RWPE2 (cell line): ENCODE data around the gene RNASEH2C.
"Not testable (repeated sequence)": the region's sequence is repeated elsewhere in the genome, so short reads cannot be mapped to it uniquely, and the experiment has no call there.

Experiments
- ATAC-seq: fragments of 200-7000 bp; cut with Tn5 transposase; 3 replicates; pipeline ENCODE4 v1.9.1; 2021; ENCODE audit warnings: low read depth
- DNase-seq: peaks from one replicate; pipeline ENCODE4 v3.0.0-alpha.2; 2020; ENCODE audit warnings: low spot score
- H3K27ac ChIP-seq: fragments of 450-650 bp; 2 replicates; pipeline ENCODE4 v1.5.1; 2017; ENCODE audit warnings: mild to moderate bottlenecking; ENCODE audit not compliant: poor library complexity, severe bottlenecking
- H3K27me3 ChIP-seq: fragments of 250-450 bp; sonication (Bioruptor Pico); 2 replicates; pipeline ENCODE4 v1.5.1; 2021; ENCODE audit warnings: mild to moderate bottlenecking, moderate library complexity; ENCODE audit not compliant: insufficient read depth, poor library complexity, severe bottlenecking
- H3K36me3 ChIP-seq: fragments of 250-450 bp; sonication (Bioruptor Pico); 2 replicates; pipeline ENCODE4 v1.5.1; 2020; ENCODE audit warnings: low read depth, mild to moderate bottlenecking, moderate library complexity
- H3K4me1 ChIP-seq: fragments of 250-450 bp; sonication (Bioruptor Pico); 2 replicates; pipeline ENCODE4 v1.5.1; 2021; ENCODE audit warnings: mild to moderate bottlenecking, moderate library complexity; ENCODE audit not compliant: insufficient read depth, poor library complexity, severe bottlenecking
- H3K4me3 ChIP-seq: fragments of 250-450 bp; sonication (Bioruptor Pico); 2 replicates; pipeline ENCODE4 v1.5.1; 2021; ENCODE audit warnings: mild to moderate bottlenecking, moderate library complexity; ENCODE audit not compliant: severe bottlenecking
- H3K9me3 ChIP-seq: fragments of 250-450 bp; sonication (Bioruptor Pico); 2 replicates; pipeline ENCODE4 v1.5.1; 2021; ENCODE audit warnings: mild to moderate bottlenecking, moderate library complexity; ENCODE audit not compliant: severe bottlenecking
- TF ChIP-seq, protein P1 (sequence below): fragments of 450-650 bp; IDR thresholded peaks from one replicate; pipeline ENCODE4 v1.5.1; 2017; ENCODE audit warnings: mild to moderate bottlenecking, moderate library complexity; ENCODE audit not compliant: poor library complexity, severe bottlenecking

RNASEH2C gene

GRCh38 chr11:65720211-65720934 lies at the start of gene RNASEH2C:
TSS of gene RNASEH2C (minus strand) at chr11:65720798. CDS start at chr11:65720758, 40 bp downstream.
- Histone ChIP-seq H3K27ac (peak within 1 kb of the TSS; percentile 30), H3K9me3 (no peaks in the 10 kb centered on the region), H3K4me3 (peak within 1 kb of the TSS; percentile 97), H3K36me3 (peaks cover 36% of the 10 kb centered on the region), H3K27me3 (no peaks in the 10 kb centered on the region), H3K4me1 (no peaks in the 10 kb centered on the region)
- ATAC-seq (peak; percentile 82), DNase-seq (no peak)
- TF ChIP-seq, protein P1, sequence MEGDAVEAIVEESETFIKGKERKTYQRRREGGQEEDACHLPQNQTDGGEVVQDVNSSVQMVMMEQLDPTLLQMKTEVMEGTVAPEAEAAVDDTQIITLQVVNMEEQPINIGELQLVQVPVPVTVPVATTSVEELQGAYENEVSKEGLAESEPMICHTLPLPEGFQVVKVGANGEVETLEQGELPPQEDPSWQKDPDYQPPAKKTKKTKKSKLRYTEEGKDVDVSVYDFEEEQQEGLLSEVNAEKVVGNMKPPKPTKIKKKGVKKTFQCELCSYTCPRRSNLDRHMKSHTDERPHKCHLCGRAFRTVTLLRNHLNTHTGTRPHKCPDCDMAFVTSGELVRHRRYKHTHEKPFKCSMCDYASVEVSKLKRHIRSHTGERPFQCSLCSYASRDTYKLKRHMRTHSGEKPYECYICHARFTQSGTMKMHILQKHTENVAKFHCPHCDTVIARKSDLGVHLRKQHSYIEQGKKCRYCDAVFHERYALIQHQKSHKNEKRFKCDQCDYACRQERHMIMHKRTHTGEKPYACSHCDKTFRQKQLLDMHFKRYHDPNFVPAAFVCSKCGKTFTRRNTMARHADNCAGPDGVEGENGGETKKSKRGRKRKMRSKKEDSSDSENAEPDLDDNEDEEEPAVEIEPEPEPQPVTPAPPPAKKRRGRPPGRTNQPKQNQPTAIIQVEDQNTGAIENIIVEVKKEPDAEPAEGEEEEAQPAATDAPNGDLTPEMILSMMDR, result no peak

GRCh38 chr11:65767806-65768205 lies 47.2 kb upstream of the RNASEH2C start:
- not testable (repeated sequence) for H3K4me3 ChIP-seq, H3K27ac ChIP-seq, H3K9me3 ChIP-seq, H3K27me3 ChIP-seq, ATAC-seq, H3K36me3 ChIP-seq, DNase-seq, H3K4me1 ChIP-seq

- H3K36me3 ChIP-seq, result no peaks in the 10 kb centered on the region
- H3K4me1 ChIP-seq, result no peaks in the 10 kb centered on the region
- no peaks in the 10 kb centered on the region for H3K9me3 ChIP-seq
- TF ChIP-seq, protein P1, result no peak
- no peak overlapping the region for H3K4me3 ChIP-seq
- H3K27ac ChIP-seq, result no peak overlapping the region
- H3K27me3 ChIP-seq, result no peaks in the 10 kb centered on the region
- DNase-seq (no peak), ATAC-seq (no peak)
Measured at GRCh38 chr11:65767406-65767805, 46.8 kb upstream of the RNASEH2C start.

DNA sequence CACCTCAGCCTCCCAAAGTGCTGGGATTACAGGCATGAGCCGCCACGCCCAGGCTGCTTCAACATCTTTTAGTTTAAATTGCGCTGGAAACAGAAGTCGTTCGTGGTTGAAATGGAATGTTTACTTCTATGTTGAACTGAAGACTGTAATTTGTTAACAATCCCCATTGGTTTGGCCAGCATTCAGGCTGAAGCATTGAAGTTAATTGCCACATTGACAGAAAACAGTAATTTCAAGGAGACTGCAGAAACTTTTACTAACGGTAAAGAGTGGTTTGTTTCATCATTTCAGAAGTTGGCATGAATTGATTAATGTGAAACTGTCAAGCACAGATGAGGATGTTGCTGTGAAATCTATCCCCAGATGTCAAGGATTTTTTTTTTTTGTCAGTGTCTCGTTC lies 45.9 kb upstream of the RNASEH2C start:
- TF ChIP-seq, protein P1, result no peak
- Histone ChIP-seq H3K36me3 (no peaks in the 10 kb centered on the region), H3K27ac (no peak overlapping the region), H3K4me3 (no peak overlapping the region), H3K27me3 (no peaks in the 10 kb centered on the region), H3K9me3 (no peaks in the 10 kb centered on the region), H3K4me1 (no peaks in the 10 kb centered on the region)
- ATAC-seq (0 out of 3 replicates have a peak, but pooled peaks have one; percentile 23), DNase-seq (no peak)

- Histone ChIP-seq H3K27ac (no peak overlapping the region), H3K27me3 (no peaks in the 10 kb centered on the region), H3K4me3 (no peak overlapping the region), H3K4me1 (no peaks in the 10 kb centered on the region), H3K9me3 (no peaks in the 10 kb centered on the region), H3K36me3 (no peaks in the 10 kb centered on the region)
- DNase-seq (no peak), ATAC-seq (no peak)
- TF ChIP-seq, protein P1, result no peak
Measured at GRCh38 chr11:65764434-65764833, 43.8 kb upstream of the RNASEH2C start.

GRCh38 chr11:65762816-65763215 lies 42.2 kb upstream of the RNASEH2C start:
- H3K36me3 ChIP-seq, H3K27me3 ChIP-seq, H3K4me3 ChIP-seq, DNase-seq, ATAC-seq, H3K27ac ChIP-seq, H3K4me1 ChIP-seq, H3K9me3 ChIP-seq: not testable (repeated sequence)

DNA sequence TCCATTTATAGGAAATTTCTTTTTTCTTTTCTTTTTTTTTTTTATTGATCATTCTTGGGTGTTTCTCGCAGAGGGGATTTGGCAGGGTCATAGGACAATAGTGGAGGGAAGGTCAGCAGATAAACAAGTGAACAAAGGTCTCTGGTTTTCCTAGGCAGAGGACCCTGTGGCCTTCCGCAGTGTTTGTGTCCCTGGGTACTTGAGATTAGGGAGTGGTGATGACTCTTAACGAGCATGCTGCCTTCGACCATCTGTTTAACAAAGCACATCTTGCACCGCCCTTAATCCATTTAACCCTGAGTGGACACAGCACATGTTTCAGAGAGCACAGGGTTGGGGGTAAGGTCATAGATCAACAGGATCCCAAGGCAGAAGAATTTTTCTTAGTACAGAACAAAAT lies 41.6 kb upstream of the RNASEH2C start:
- not testable (repeated sequence) for H3K4me1 ChIP-seq, H3K9me3 ChIP-seq, H3K36me3 ChIP-seq, H3K27ac ChIP-seq, ATAC-seq, H3K4me3 ChIP-seq, H3K27me3 ChIP-seq, DNase-seq
